ENCODE results near the gene PEG3. TPM values are rescaled to one million over a fixed set of nuclear protein-coding genes. Genes with fewer than 3 reads are reported as not detected.

Gene PEG3
- total and polyA plus RNA-seq, 2 donors (not counting 1 experiment from before 2014, with no cell fraction given): 0.22 to 5.6 TPM

DNA sequence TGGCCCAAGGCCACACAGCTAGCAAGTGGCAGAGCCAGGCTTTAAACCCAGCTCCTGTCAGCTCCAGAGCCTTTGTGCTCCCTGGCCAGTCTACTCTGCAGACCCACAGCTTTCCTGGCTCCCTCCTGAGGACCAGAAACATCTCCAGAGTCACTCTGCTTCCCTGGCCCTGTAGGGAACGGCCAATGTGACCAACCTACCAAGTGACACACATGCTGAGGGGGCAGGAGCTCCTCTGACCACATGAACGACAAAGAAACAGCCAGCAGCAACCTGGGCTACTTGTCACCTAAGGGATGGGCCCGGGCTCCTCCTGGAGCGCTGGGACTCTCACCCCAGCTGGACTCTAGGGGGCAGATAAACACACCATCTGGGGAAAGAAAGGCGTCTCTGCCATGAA lies 19.3 kb downstream of the PEG3 start:
- no peaks in the 10 kb centered on the region for H3K79me2 ChIP-seq (ENCODE audit: control insufficient read depth, insufficient read depth, low read length)

DNA sequence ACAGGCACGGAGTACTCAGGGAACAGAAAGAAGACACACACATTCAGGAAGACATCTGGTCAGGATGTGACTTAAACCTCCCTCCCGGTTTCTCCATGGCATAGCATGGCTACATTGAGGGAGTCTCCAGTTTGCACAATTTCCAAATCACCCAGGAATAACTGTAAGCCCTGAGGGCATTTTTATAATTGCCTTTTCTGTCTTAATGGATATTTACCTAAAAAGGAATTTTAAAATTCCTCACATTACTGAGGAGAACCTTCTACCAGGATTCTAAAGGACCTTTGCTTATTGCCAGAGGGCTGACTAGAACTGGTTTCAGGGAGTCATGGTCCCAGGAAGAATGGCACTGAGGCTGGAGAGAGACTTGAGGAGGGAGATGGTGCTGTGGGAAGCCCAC lies 21.4 kb downstream of the PEG3 start:
- Histone ChIP-seq H3K4me2 (ENCODE audit: extremely low read depth, insufficient read depth, low read length) (no peak overlapping the region), H3K27ac (ENCODE audit: insufficient read depth, low read length) (no peak overlapping the region), H3K4me3 (replicated peaks in 1 of 4; ENCODE audit: control extremely low read depth in 1 of 4, insufficient read depth in 1 of 4, low read depth in 3 of 4, low read length in 4 of 4) (no peak overlapping the region), H3K9ac (ENCODE audit: insufficient read depth, low read length) (no peak overlapping the region), H4K20me1 (ENCODE audit: control insufficient read depth, extremely low read depth, insufficient read depth, low read length) (no peaks in the 10 kb centered on the region), H3K9me3 (ENCODE audit: control insufficient read depth, insufficient read depth, low read depth, low read length) (no peaks in the 10 kb centered on the region), H3K36me3 (ENCODE audit: control insufficient read depth, insufficient read depth, low read length) (no peaks in the 10 kb centered on the region), H3K4me1 (ENCODE audit: control insufficient read depth, extremely low read depth, insufficient read depth, low read length) (no peaks in the 10 kb centered on the region), H3K27me3 (ENCODE audit: control insufficient read depth, insufficient read depth, low read length) (no peaks in the 10 kb centered on the region), H2AFZ (ENCODE audit: low read length) (no peak overlapping the region), H3K79me2 (ENCODE audit: control insufficient read depth, insufficient read depth, low read length) (no peaks in the 10 kb centered on the region)
- DNase-seq (ENCODE audit: low read depth in 2 of 2): no peak
- no peak for TF ChIP-seq EZH2 (IDR thresholded peaks at IDR 0.05; ENCODE audit: low read length, missing control alignments)
- TF ChIP-seq, protein P1, sequence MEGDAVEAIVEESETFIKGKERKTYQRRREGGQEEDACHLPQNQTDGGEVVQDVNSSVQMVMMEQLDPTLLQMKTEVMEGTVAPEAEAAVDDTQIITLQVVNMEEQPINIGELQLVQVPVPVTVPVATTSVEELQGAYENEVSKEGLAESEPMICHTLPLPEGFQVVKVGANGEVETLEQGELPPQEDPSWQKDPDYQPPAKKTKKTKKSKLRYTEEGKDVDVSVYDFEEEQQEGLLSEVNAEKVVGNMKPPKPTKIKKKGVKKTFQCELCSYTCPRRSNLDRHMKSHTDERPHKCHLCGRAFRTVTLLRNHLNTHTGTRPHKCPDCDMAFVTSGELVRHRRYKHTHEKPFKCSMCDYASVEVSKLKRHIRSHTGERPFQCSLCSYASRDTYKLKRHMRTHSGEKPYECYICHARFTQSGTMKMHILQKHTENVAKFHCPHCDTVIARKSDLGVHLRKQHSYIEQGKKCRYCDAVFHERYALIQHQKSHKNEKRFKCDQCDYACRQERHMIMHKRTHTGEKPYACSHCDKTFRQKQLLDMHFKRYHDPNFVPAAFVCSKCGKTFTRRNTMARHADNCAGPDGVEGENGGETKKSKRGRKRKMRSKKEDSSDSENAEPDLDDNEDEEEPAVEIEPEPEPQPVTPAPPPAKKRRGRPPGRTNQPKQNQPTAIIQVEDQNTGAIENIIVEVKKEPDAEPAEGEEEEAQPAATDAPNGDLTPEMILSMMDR (conservative IDR thresholded peaks at IDR 0.05 in 1 of 2, IDR thresholded peaks at IDR 0.05 in 1 of 2; ENCODE audit: low read depth in 1 of 2, low read length in 2 of 2): no peak

More for the DNA sequence above, 19.3 kb downstream of the PEG3 start:
- H4K20me1 ChIP-seq (ENCODE audit: control insufficient read depth, extremely low read depth, insufficient read depth, low read length): no peaks in the 10 kb centered on the region
- no peak overlapping the region for H3K9ac ChIP-seq (ENCODE audit: insufficient read depth, low read length)
- H2AFZ ChIP-seq (ENCODE audit: low read length): no peak overlapping the region
- no peak for DNase-seq (ENCODE audit: low read depth in 2 of 2)
- TF ChIP-seq EZH2 (IDR thresholded peaks at IDR 0.05; ENCODE audit: low read length, missing control alignments): no peak
- TF ChIP-seq, protein P1 (conservative IDR thresholded peaks at IDR 0.05 in 1 of 2, IDR thresholded peaks at IDR 0.05 in 1 of 2; ENCODE audit: low read depth in 1 of 2, low read length in 2 of 2): no peak
- no peaks in the 10 kb centered on the region for H3K4me1 ChIP-seq (ENCODE audit: control insufficient read depth, extremely low read depth, insufficient read depth, low read length)
- no peak overlapping the region for H3K4me3 ChIP-seq (replicated peaks in 1 of 4; ENCODE audit: control extremely low read depth in 1 of 4, insufficient read depth in 1 of 4, low read depth in 3 of 4, low read length in 4 of 4)
- H3K36me3 ChIP-seq (ENCODE audit: control insufficient read depth, insufficient read depth, low read length): no peaks in the 10 kb centered on the region
- no peak overlapping the region for H3K27ac ChIP-seq (ENCODE audit: insufficient read depth, low read length)
- no peak overlapping the region for H3K4me2 ChIP-seq (ENCODE audit: extremely low read depth, insufficient read depth, low read length)
- no peaks in the 10 kb centered on the region for H3K27me3 ChIP-seq (ENCODE audit: control insufficient read depth, insufficient read depth, low read length)
- no peaks in the 10 kb centered on the region for H3K9me3 ChIP-seq (ENCODE audit: control insufficient read depth, insufficient read depth, low read depth, low read length)

DNA sequence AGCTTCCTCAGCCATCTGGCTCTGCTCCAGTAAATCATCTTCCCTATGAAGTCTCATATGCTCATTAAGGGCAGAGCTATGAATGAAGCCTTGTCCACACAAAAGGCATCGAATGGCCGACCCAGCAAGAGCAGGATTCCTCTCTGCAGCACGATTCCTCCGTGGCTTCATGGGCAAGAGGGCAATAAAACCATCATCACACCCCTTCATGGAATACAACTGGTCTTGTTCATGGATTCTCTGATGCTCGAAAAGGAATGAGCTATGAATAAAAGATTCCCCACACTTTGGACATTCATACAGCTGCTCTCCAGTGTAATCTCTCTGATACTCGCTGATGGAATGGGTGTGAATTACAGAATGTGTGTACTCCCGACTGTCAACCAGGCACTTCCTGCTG lies 25.9 kb downstream of the PEG3 start:
- Histone ChIP-seq H3K36me3 (ENCODE audit: control insufficient read depth, insufficient read depth, low read length) (no peaks in the 10 kb centered on the region), H4K20me1 (ENCODE audit: control insufficient read depth, extremely low read depth, insufficient read depth, low read length) (no peaks in the 10 kb centered on the region), H3K9me3 (ENCODE audit: control insufficient read depth, insufficient read depth, low read depth, low read length) (no peaks in the 10 kb centered on the region), H2AFZ (ENCODE audit: low read length) (no peak overlapping the region), H3K79me2 (ENCODE audit: control insufficient read depth, insufficient read depth, low read length) (no peaks in the 10 kb centered on the region), H3K27ac (ENCODE audit: insufficient read depth, low read length) (no peak overlapping the region), H3K27me3 (ENCODE audit: control insufficient read depth, insufficient read depth, low read length) (no peaks in the 10 kb centered on the region), H3K9ac (ENCODE audit: insufficient read depth, low read length) (no peak overlapping the region), H3K4me3 (replicated peaks in 1 of 4; ENCODE audit: control extremely low read depth in 1 of 4, insufficient read depth in 1 of 4, low read depth in 3 of 4, low read length in 4 of 4) (no peak overlapping the region), H3K4me1 (ENCODE audit: control insufficient read depth, extremely low read depth, insufficient read depth, low read length) (no peaks in the 10 kb centered on the region), H3K4me2 (ENCODE audit: extremely low read depth, insufficient read depth, low read length) (no peak overlapping the region)
- no peak for DNase-seq (ENCODE audit: low read depth in 2 of 2)
- no peak for TF ChIP-seq EZH2 (IDR thresholded peaks at IDR 0.05; ENCODE audit: low read length, missing control alignments)
- TF ChIP-seq, protein P1 (conservative IDR thresholded peaks at IDR 0.05 in 1 of 2, IDR thresholded peaks at IDR 0.05 in 1 of 2; ENCODE audit: low read depth in 1 of 2, low read length in 2 of 2): no peak
